ENCODE data around the gene NAA16.

The NAA16 gene

DNA sequence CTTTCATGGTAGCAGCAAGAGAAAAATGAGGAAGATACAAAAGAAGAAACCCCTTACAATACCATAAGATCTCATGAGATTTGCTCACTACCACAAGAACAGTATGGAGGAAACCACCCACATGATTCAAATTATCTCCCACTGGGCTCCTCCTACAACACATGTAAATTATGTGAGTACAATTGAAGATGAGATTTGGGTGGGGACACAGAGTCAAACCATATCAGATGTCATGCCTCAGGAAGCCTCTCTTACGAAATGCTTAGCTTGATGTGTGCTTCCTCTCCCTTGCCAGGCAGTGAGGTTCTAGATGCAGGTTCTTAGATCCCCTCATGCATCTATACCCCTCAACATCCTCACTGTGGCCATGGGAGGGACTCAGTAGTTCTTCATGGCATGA lies 83.1 kb downstream of the NAA16 start:
- H3K36me3 ChIP-seq (ENCODE audit: insufficient read depth, low read length), result no peaks in the 10 kb centered on the region
- H3K9me3 ChIP-seq (ENCODE audit: insufficient read depth, low read depth, low read length), result no peaks in the 10 kb centered on the region
- H3F3A ChIP-seq (ENCODE audit: low read depth), result no peaks in the 10 kb centered on the region
- no peak overlapping the region for H3K4me2 ChIP-seq (ENCODE audit: low read depth, low read length, poor library complexity, severe bottlenecking)
- no peaks in the 10 kb centered on the region for H3K79me2 ChIP-seq (ENCODE audit: insufficient read depth, low read length)
- peaks cover 5% of the 10 kb centered on the region for H3K4me1 ChIP-seq (ENCODE audit: insufficient read depth, low read length, poor library complexity, severe bottlenecking)
- H3K9me2 ChIP-seq (replicated peaks; ENCODE audit: low read depth, low read length), result no peaks in the 10 kb centered on the region
- no peaks in the 10 kb centered on the region for H4K20me1 ChIP-seq (ENCODE audit: insufficient read depth, low read length, poor library complexity, severe bottlenecking)
- TF ChIP-seq, protein P1, sequence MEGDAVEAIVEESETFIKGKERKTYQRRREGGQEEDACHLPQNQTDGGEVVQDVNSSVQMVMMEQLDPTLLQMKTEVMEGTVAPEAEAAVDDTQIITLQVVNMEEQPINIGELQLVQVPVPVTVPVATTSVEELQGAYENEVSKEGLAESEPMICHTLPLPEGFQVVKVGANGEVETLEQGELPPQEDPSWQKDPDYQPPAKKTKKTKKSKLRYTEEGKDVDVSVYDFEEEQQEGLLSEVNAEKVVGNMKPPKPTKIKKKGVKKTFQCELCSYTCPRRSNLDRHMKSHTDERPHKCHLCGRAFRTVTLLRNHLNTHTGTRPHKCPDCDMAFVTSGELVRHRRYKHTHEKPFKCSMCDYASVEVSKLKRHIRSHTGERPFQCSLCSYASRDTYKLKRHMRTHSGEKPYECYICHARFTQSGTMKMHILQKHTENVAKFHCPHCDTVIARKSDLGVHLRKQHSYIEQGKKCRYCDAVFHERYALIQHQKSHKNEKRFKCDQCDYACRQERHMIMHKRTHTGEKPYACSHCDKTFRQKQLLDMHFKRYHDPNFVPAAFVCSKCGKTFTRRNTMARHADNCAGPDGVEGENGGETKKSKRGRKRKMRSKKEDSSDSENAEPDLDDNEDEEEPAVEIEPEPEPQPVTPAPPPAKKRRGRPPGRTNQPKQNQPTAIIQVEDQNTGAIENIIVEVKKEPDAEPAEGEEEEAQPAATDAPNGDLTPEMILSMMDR (conservative IDR thresholded peaks at IDR 0.05; ENCODE audit: low read length), result no peak
- TF ChIP-seq EZH2phosphoT487 (IDR thresholded peaks at IDR 0.05; ENCODE audit: borderline replicate concordance), result no peak
- no peaks in the 10 kb centered on the region for H3K27me3 ChIP-seq (ENCODE audit: insufficient read depth, low read length, poor library complexity, severe bottlenecking)
- no peak overlapping the region for H3K9ac ChIP-seq (ENCODE audit: low read depth, low read length, poor library complexity, severe bottlenecking)
- no peak overlapping the region for H2AFZ ChIP-seq (ENCODE audit: low read length)
- no peak overlapping the region for H3K4me3 ChIP-seq (ENCODE audit: low read length, poor library complexity, severe bottlenecking)

DNA sequence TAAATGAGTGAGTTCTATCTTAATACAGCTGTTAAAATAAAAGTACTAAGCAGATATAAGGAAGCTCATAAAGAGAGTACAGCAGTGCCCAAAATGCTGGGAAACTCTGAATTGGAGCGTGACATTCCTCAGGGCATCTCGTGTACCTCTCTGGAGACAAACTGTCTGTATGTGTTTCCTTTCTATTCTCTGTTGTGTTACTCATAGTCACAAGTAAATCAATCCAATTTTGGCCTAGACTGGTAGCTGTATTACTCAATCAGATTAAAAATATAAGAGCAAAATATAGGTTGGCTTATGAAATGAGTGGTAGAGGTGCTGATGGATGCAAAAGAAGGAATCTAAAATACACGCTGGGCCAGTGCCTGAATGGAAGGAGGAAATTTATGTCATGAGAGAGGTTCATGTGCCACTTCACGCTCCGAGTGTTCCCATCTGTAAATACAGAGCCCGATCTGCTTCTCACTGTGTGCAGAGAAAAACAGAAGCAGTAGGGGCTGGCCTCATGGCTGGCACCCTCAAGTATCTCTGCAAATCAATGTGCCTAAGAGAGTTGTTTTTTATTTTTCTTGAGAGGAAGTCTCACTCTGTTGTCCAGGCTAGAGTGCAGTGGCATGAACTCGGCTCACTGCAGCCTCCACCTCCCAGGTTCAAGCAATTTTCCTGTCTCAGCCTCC lies 87.6 kb downstream of the NAA16 start:
- peak overlapping the region; percentile 55; the same call in 1 of the 2 replicates for H2AFZ ChIP-seq (ENCODE audit: low read length)
- no peak overlapping the region for H3K4me2 ChIP-seq (ENCODE audit: low read depth, low read length, poor library complexity, severe bottlenecking)
- no peak overlapping the region for H3K4me3 ChIP-seq (ENCODE audit: low read length, poor library complexity, severe bottlenecking)
- H3K9me3 ChIP-seq (ENCODE audit: insufficient read depth, low read depth, low read length), result no peaks in the 10 kb centered on the region
- H3K36me3 ChIP-seq (ENCODE audit: insufficient read depth, low read length), result no peaks in the 10 kb centered on the region
- H4K20me1 ChIP-seq (ENCODE audit: insufficient read depth, low read length, poor library complexity, severe bottlenecking), result no peaks in the 10 kb centered on the region
- no peaks in the 10 kb centered on the region for H3K79me2 ChIP-seq (ENCODE audit: insufficient read depth, low read length)
- no peaks in the 10 kb centered on the region for H3K9me2 ChIP-seq (replicated peaks; ENCODE audit: low read depth, low read length)
- no peaks in the 10 kb centered on the region for H3K4me1 ChIP-seq (ENCODE audit: insufficient read depth, low read length, poor library complexity, severe bottlenecking)
- no peak overlapping the region for H3K9ac ChIP-seq (ENCODE audit: low read depth, low read length, poor library complexity, severe bottlenecking)
- H3K27me3 ChIP-seq (ENCODE audit: insufficient read depth, low read length, poor library complexity, severe bottlenecking), result no peaks in the 10 kb centered on the region
- H3F3A ChIP-seq (ENCODE audit: low read depth), result no peaks in the 10 kb centered on the region
- TF ChIP-seq EZH2phosphoT487 (IDR thresholded peaks at IDR 0.05; ENCODE audit: borderline replicate concordance), result no peak
- TF ChIP-seq, protein P1 (conservative IDR thresholded peaks at IDR 0.05; ENCODE audit: low read length), result no peak

DNA sequence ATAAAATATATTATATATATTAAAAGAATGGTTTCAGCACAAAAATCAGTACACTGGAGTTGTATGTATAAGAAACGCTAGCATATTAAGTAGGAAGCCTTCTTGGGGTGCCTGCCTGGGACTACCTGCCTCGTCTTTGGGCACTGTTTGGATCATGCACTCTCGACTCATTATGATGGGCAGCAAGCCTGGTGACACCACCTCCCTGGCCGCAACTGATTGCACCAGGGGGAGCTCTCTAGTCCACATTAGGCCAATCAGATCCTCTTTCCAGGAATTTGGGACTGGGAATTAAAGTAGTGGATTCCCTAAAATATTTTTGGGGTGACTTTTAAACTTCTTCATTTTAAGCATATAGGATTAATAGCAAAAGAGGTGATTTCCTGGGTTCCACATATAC lies 90.3 kb downstream of the NAA16 start:
- H3K4me1 ChIP-seq (ENCODE audit: insufficient read depth, low read length, poor library complexity, severe bottlenecking), result no peaks in the 10 kb centered on the region
- H2AFZ ChIP-seq (ENCODE audit: low read length), result no peak overlapping the region
- H3K9ac ChIP-seq (ENCODE audit: low read depth, low read length, poor library complexity, severe bottlenecking), result no peak overlapping the region
- H3K9me3 ChIP-seq (ENCODE audit: insufficient read depth, low read depth, low read length), result no peaks in the 10 kb centered on the region
- H3K27me3 ChIP-seq (ENCODE audit: insufficient read depth, low read length, poor library complexity, severe bottlenecking), result no peaks in the 10 kb centered on the region
- no peak overlapping the region for H3K4me2 ChIP-seq (ENCODE audit: low read depth, low read length, poor library complexity, severe bottlenecking)
- no peaks in the 10 kb centered on the region for H3F3A ChIP-seq (ENCODE audit: low read depth)
- no peaks in the 10 kb centered on the region for H3K9me2 ChIP-seq (replicated peaks; ENCODE audit: low read depth, low read length)
- H3K4me3 ChIP-seq (ENCODE audit: low read length, poor library complexity, severe bottlenecking), result no peak overlapping the region
- TF ChIP-seq, protein P1 (conservative IDR thresholded peaks at IDR 0.05; ENCODE audit: low read length), result peak; percentile 27; the same call in 1 of the 2 replicates
- no peak for TF ChIP-seq EZH2phosphoT487 (IDR thresholded peaks at IDR 0.05; ENCODE audit: borderline replicate concordance)
- H4K20me1 ChIP-seq (ENCODE audit: insufficient read depth, low read length, poor library complexity, severe bottlenecking), result no peaks in the 10 kb centered on the region
- no peaks in the 10 kb centered on the region for H3K36me3 ChIP-seq (ENCODE audit: insufficient read depth, low read length)
- H3K79me2 ChIP-seq (ENCODE audit: insufficient read depth, low read length), result no peaks in the 10 kb centered on the region

All from Loucy (cell line).